ENCODE data around the gene ANAPC2.

- TF ChIP-seq EZH2 (IDR thresholded peaks at IDR 0.05; ENCODE audit: borderline replicate concordance, low read depth, low read length, severe bottlenecking) (no peak), CTCF (IDR thresholded peaks at IDR 0.05; ENCODE audit: borderline replicate concordance, extremely low read depth, low read length, poor library complexity, severe bottlenecking) (no peak)
These were observed 18.4 kb downstream of the ANAPC2 start, which contains the start of gene LRRC26 for GRCh38 chr9:137169896-137170358.

All from DND-41 (cell line).